Keratinocyte (primary cell): Measurements from ENCODE around the gene FIZ1. TPM values are rescaled to one million over a fixed set of nuclear protein-coding genes. Genes with fewer than 3 reads are reported as not detected.

Experiments
- DNase-seq: peaks from one replicate; pipeline ENCODE4 v3.0.0-alpha.2; 2011; ENCODE audit warnings: low read depth, missing footprints, low spot score
- FAIRE-seq: peaks from 2 replicates; lab custom pipeline; 2011; peaks lifted over from hg19 to GRCh38; lab: Jason Lieb, UNC
- H2AFZ ChIP-seq: 2 replicates; pipeline ENCODE4 v1.6.0; 2012; ENCODE audit warnings: low read length, control low read depth, inconsistent platforms; ENCODE audit not compliant: control insufficient read depth
- H3K27ac ChIP-seq: 2 replicates; pipeline ENCODE4 v1.5.1; 2011; ENCODE audit warnings: low read length; ENCODE audit not compliant: control insufficient read depth, insufficient read depth
- H3K27me3 ChIP-seq: 3 replicates; pipeline ENCODE4 v1.6.0; 2011; ENCODE audit warnings: low read length; ENCODE audit not compliant: control insufficient read depth, insufficient read depth; ENCODE audit errors: extremely low read depth
- H3K36me3 ChIP-seq, 2 experiments: 2 replicates in 1 of 2; 3 replicates in 1 of 2; pipeline ENCODE4 v1.5.1; 2011; ENCODE audit warnings: low read length in 2 of 2, mild to moderate bottlenecking in 1 of 2; ENCODE audit not compliant: control insufficient read depth in 2 of 2, insufficient read depth in 2 of 2; ENCODE audit errors: extremely low read depth in 1 of 2
- H3K4me1 ChIP-seq: 3 replicates; pipeline ENCODE4 v1.5.1; 2011; ENCODE audit warnings: low read length; ENCODE audit not compliant: control insufficient read depth, insufficient read depth; ENCODE audit errors: extremely low read depth
- H3K4me2 ChIP-seq: 3 replicates; pipeline ENCODE4 v1.6.0; 2011; ENCODE audit warnings: low read depth, low read length; ENCODE audit not compliant: control insufficient read depth, insufficient read depth; ENCODE audit errors: extremely low read depth
- H3K4me3 ChIP-seq, 3 experiments: fragments of 200-600 bp in 1 of 3; sonication (generic) in 1 of 3; 2 replicates in 2 of 3; 3 replicates in 1 of 3; pipeline ENCODE4 v1.5.1; 2011 to 2016; ENCODE audit warnings: low read length in 3 of 3, mild to moderate bottlenecking in 3 of 3, control low read depth in 2 of 3, inconsistent platforms in 1 of 3, low read depth in 1 of 3, mixed read lengths in 1 of 3, mixed run types in 1 of 3, moderate library complexity in 1 of 3; ENCODE audit not compliant: control insufficient read depth in 2 of 3, insufficient read depth in 2 of 3; ENCODE audit errors: extremely low read depth in 1 of 3
- H3K79me2 ChIP-seq: 2 replicates; pipeline ENCODE4 v1.6.0; 2012; ENCODE audit warnings: low read length; ENCODE audit not compliant: control insufficient read depth, insufficient read depth
- H3K9ac ChIP-seq: 3 replicates; pipeline ENCODE4 v1.6.0; 2011; ENCODE audit warnings: low read length; ENCODE audit not compliant: control insufficient read depth, insufficient read depth; ENCODE audit errors: extremely low read depth
- H3K9me1 ChIP-seq: 3 replicates; pipeline ENCODE4 v1.6.0; 2011; ENCODE audit warnings: low read length; ENCODE audit not compliant: control insufficient read depth, insufficient read depth; ENCODE audit errors: extremely low read depth
- H3K9me3 ChIP-seq: 2 replicates; pipeline ENCODE4 v1.5.1; 2012; ENCODE audit warnings: low read depth, low read length; ENCODE audit not compliant: control insufficient read depth
- H4K20me1 ChIP-seq: 3 replicates; pipeline ENCODE4 v1.6.0; 2011; ENCODE audit warnings: low read length; ENCODE audit not compliant: control insufficient read depth, insufficient read depth; ENCODE audit errors: extremely low read depth
- EZH2 ChIP-seq: IDR thresholded peaks from one replicate; pipeline ENCODE4 v1.6.1; 2012; ENCODE audit warnings: inconsistent platforms, mild to moderate bottlenecking, low read length, moderate library complexity
- dilution Hi-C: fragments of 300-500 bp; cut with MboI; formaldehyde crosslinking; loops from one replicate; pipeline ENCODE4 v1.7.0; 2020; ENCODE audit warnings: low sequenced_read_pairs; ENCODE audit not compliant: extremely low pct_ligation_motif_present
- polyA plus RNA-seq, 5 experiments: library from polyadenylated mRNA; depleted of rRNA in 3 of 5; stranded (reverse) in 3 of 5; stranded (forward) in 1 of 5; unstranded in 1 of 5; fragments of >200 nt; gene quantifications; 1 replicate in 1 of 5; 2 replicates in 3 of 5; 3 replicates in 1 of 5; pipeline versions ENCODE4 v1.2.1 to v1.2.3, GENCODE V29; 2011 to 2012; ENCODE audit warnings: missing spikeins in 2 of 5, low read depth in 1 of 5, low replicate concordance in 1 of 5
- TF ChIP-seq, protein P1 (sequence below), 3 experiments: IDR thresholded peaks in 1 of 3; conservative IDR thresholded peaks in 1 of 3; optimal IDR thresholded peaks in 1 of 3; 2 replicates in 2 of 3; 3 replicates in 1 of 3; pipeline versions ENCODE3 to v1.5.1; 2011; ENCODE audit warnings: low read length in 3 of 3, mild to moderate bottlenecking in 3 of 3, moderate library complexity in 2 of 3, control low read depth in 1 of 3, inconsistent platforms in 1 of 3; ENCODE audit not compliant: insufficient read depth in 2 of 3; ENCODE audit errors: extremely low read depth in 1 of 3

FIZ1 gene
- polyA plus RNA-seq, 1 donor (not counting 4 experiments of a cell fraction or from before 2014, with no cell fraction given) = 2.7 TPM

DNA sequence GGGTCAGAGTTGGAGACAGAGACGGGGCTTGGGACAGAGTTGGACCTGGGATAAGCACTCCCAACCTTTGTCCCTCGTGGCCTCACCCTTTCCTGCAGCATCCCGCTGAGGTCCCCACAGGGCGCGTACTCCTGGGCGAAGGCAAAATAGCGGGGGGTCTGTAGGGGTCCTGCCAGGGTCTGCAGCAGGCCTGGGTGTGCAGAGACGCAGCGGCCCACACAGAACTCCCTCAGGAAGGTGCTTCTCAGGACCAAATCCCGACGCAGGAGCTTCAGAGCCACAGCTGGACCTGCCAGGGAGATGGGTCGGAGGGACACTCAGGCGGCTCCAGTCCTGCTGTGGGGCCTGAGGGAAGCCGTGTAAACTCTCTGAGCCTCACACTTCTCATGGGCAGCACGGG lies 55.3 kb downstream of the FIZ1 start:
- no peaks in the 10 kb centered on the region for H3K9me3 ChIP-seq
- no peak overlapping the region for H3K4me2 ChIP-seq
- DNase-seq = no peak
- H3K9ac ChIP-seq = no peak overlapping the region
- H3K27ac ChIP-seq = no peak overlapping the region
- no peaks in the 10 kb centered on the region for H3K79me2 ChIP-seq
- no peaks in the 10 kb centered on the region for H3K27me3 ChIP-seq
- TF ChIP-seq, protein P1, sequence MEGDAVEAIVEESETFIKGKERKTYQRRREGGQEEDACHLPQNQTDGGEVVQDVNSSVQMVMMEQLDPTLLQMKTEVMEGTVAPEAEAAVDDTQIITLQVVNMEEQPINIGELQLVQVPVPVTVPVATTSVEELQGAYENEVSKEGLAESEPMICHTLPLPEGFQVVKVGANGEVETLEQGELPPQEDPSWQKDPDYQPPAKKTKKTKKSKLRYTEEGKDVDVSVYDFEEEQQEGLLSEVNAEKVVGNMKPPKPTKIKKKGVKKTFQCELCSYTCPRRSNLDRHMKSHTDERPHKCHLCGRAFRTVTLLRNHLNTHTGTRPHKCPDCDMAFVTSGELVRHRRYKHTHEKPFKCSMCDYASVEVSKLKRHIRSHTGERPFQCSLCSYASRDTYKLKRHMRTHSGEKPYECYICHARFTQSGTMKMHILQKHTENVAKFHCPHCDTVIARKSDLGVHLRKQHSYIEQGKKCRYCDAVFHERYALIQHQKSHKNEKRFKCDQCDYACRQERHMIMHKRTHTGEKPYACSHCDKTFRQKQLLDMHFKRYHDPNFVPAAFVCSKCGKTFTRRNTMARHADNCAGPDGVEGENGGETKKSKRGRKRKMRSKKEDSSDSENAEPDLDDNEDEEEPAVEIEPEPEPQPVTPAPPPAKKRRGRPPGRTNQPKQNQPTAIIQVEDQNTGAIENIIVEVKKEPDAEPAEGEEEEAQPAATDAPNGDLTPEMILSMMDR (optimal IDR thresholded peaks at IDR 0.05 in 1 of 3, IDR thresholded peaks at IDR 0.05 in 1 of 3, conservative IDR thresholded peaks at IDR 0.05 in 1 of 3; ENCODE audit: extremely low read depth in 1 of 3, insufficient read depth in 2 of 3, low read length in 3 of 3) = no peak
- TF ChIP-seq EZH2 = no peak
- dilution Hi-C loops = no loop called here
- no peak for FAIRE-seq
- no peaks in the 10 kb centered on the region for H4K20me1 ChIP-seq
- H3K36me3 ChIP-seq = no peaks in the 10 kb centered on the region
- H3K4me1 ChIP-seq = no peaks in the 10 kb centered on the region
- no peaks in the 10 kb centered on the region for H3K9me1 ChIP-seq
- no peak overlapping the region for H2AFZ ChIP-seq
- H3K4me3 ChIP-seq = no peak overlapping the region

DNA sequence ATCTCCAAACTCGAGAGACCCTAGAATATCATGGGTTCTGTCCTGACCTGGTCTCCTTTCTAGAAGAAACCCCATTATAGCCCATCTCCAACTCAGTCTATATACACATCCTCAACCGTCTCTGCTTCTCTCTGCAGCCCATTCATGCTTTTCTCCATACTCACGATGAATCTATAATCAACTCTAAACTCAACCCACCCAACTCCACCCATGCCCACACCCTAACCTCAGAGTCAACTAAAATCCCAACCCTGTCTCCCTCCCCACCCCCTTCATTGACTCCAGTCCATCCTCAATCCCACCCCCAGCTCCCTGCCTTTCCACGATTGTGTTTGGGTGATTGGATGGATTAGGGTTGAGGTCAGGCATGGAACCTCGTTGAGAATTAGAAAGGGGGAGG lies 55.8 kb downstream of the FIZ1 start:
- no peaks in the 10 kb centered on the region for H3K36me3 ChIP-seq
- H3K4me1 ChIP-seq = no peaks in the 10 kb centered on the region
- no peaks in the 10 kb centered on the region for H4K20me1 ChIP-seq
- DNase-seq (no peak), FAIRE-seq (no peak)
- H2AFZ ChIP-seq = no peak overlapping the region
- H3K27ac ChIP-seq = no peak overlapping the region
- TF ChIP-seq EZH2 = no peak
- TF ChIP-seq, protein P1 (optimal IDR thresholded peaks at IDR 0.05 in 1 of 3, IDR thresholded peaks at IDR 0.05 in 1 of 3, conservative IDR thresholded peaks at IDR 0.05 in 1 of 3; ENCODE audit: extremely low read depth in 1 of 3, insufficient read depth in 2 of 3, low read length in 3 of 3) = no peak
- no peak overlapping the region for H3K4me2 ChIP-seq
- dilution Hi-C loops = no loop called here
- no peak overlapping the region for H3K4me3 ChIP-seq
- H3K79me2 ChIP-seq = no peaks in the 10 kb centered on the region
- no peaks in the 10 kb centered on the region for H3K9me1 ChIP-seq
- H3K9me3 ChIP-seq = no peaks in the 10 kb centered on the region
- no peaks in the 10 kb centered on the region for H3K27me3 ChIP-seq
- H3K9ac ChIP-seq = no peak overlapping the region
